Omental fat pad (tissue), 4 donors: ENCODE results near the gene ZNRF3. TPM values are rescaled to one million over a fixed set of nuclear protein-coding genes. Genes with fewer than 3 reads are reported as not detected.

Experiments used
- ATAC-seq: fragments of 150-250 bp; one replicate; pipeline ENCODE4 v1.9.1; 2016; ENCODE audit warnings: mild to moderate bottlenecking, moderate library complexity; ENCODE audit not compliant: low FRiP score
- DNase-seq: peaks from one replicate; pipeline ENCODE4 v3.0.0-alpha.2; 2019; ENCODE audit warnings: low spot score
- CTCF ChIP-seq, 3 donors: fragments of 450-650 bp; IDR thresholded peaks; one replicate each; pipeline ENCODE4 v1.5.1; 2016 to 2017; ENCODE audit warnings: antibody characterized with exemption in 3 of 3, mild to moderate bottlenecking in 3 of 3, moderate library complexity in 2 of 3
- total RNA-seq, 4 donors: library from RNA; depleted of rRNA; stranded (reverse); fragments of >200 nt; gene quantifications; one replicate each; pipeline ENCODE4 v1.1.0, GENCODE V29; 2016

ZNRF3 gene
- total RNA-seq, 4 donors from 2014 or later: 7.7 to 14.4 (median 8.2) TPM

- TF ChIP-seq CTCF (IDR thresholded peaks at IDR 0.05): no peak
- ATAC-seq (no peak), DNase-seq (no peak)
These were observed 165.7 kb downstream of the ZNRF3 start for GRCh38 chr22:29048822-29049654.

GRCh38 chr22:29049655-29050263, 166.4 kb downstream of the ZNRF3 start:
- DNase-seq (no peak), ATAC-seq (no peak)
- TF ChIP-seq CTCF (IDR thresholded peaks at IDR 0.05): no peak

- no peak for DNase-seq
- no peak for TF ChIP-seq CTCF (IDR thresholded peaks at IDR 0.05)
- ATAC-seq: no peak
These were observed 167.1 kb downstream of the ZNRF3 start for GRCh38 chr22:29050457-29050856.

GRCh38 chr22:29053048-29053702, 169.8 kb downstream of the ZNRF3 start:
- ATAC-seq: no peak
- TF ChIP-seq CTCF (IDR thresholded peaks at IDR 0.05): no peak
- DNase-seq: no peak

- DNase-seq: no peak
- TF ChIP-seq CTCF (IDR thresholded peaks at IDR 0.05): no peak
- no peak for ATAC-seq
These were observed 170.9 kb downstream of the ZNRF3 start for GRCh38 chr22:29054251-29054767.

GRCh38 chr22:29055192-29055830, 171.9 kb downstream of the ZNRF3 start:
- ATAC-seq: no peak
- no peak for TF ChIP-seq CTCF (IDR thresholded peaks at IDR 0.05)
- DNase-seq: no peak
